HL-60 (cell line): ENCODE results near the gene FBXO15.

Source experiments
- CTCF ChIP-seq: IDR thresholded peaks from one replicate; pipeline ENCODE4 v1.5.1; 2011; ENCODE audit warnings: low read length, control low read depth, inconsistent platforms; ENCODE audit not compliant: insufficient read depth
- GABPA ChIP-seq: IDR thresholded peaks from 2 replicates; pipeline ENCODE4 v1.6.1; 2012; ENCODE audit warnings: low read depth
- POLR2AphosphoS5 ChIP-seq: IDR thresholded peaks from 2 replicates; pipeline ENCODE4 v1.6.1; 2012; ENCODE audit warnings: low read depth

GRCh38 chr18:74186661-74187060, 39.0 kb upstream of the FBXO15 start:
- TF ChIP-seq CTCF (no peak), GABPA (no peak), POLR2AphosphoS5 (no peak)
